Stimulated activated naive CD8-positive, alpha-beta T cell treated with anti-CD3 and anti-CD28 coated beads, Interleukin-15, Interleukin-2, amounts not matched to agents 100 U/mL and 50 U/mL, for 24 hours (primary cell): ENCODE results near the gene TAOK2.
A peak's percentile ranks its signal among the peaks of the same experiment; 100 is the strongest.

Source experiments
- ATAC-seq: fragments of 150-1000 bp; cut with Tn5 transposase; one replicate; pipeline ENCODE4 v1.10.0; 2021
- DNase-seq: peaks from one replicate; pipeline ENCODE4 v3.0.0; 2021

TAOK2 gene

GRCh38 chr16:29963021-29963743 lies 10.5 kb upstream of the TAOK2 start:
- ATAC-seq, result no peak
- DNase-seq, result no peak

- no peak for ATAC-seq
- no peak for DNase-seq
Measured at GRCh38 chr16:29968205-29968604, 5.5 kb upstream of the TAOK2 start.

GRCh38 chr16:29971304-29971703 lies 2.4 kb upstream of the TAOK2 start:
- ATAC-seq (no peak), DNase-seq (no peak)

- DNase-seq (no peak), ATAC-seq (no peak)
Measured at GRCh38 chr16:29972500-29972899, 1.2 kb upstream of the TAOK2 start.

- DNase-seq (no peak), ATAC-seq (no peak)
Measured at GRCh38 chr16:29972992-29973383, 680 bp upstream of the TAOK2 start.

GRCh38 chr16:29974291-29975133 lies 844 bp downstream of the TAOK2 start:
- ATAC-seq (no peak), DNase-seq (peak; percentile 26)

GRCh38 chr16:29975134-29975538 lies 1.5 kb downstream of the TAOK2 start:
- DNase-seq (no peak), ATAC-seq (no peak)

- ATAC-seq, result no peak
- DNase-seq, result no peak
Measured at GRCh38 chr16:29975811-29976511, 2.3 kb downstream of the TAOK2 start.

- no peak for DNase-seq
- ATAC-seq, result no peak
Measured at GRCh38 chr16:29977063-29977825, 3.6 kb downstream of the TAOK2 start.

GRCh38 chr16:29978081-29978480 lies 4.4 kb downstream of the TAOK2 start:
- ATAC-seq (no peak), DNase-seq (no peak)

GRCh38 chr16:29978564-29979270 lies 5.0 kb downstream of the TAOK2 start:
- no peak for ATAC-seq

GRCh38 chr16:29982560-29983419 lies 9.1 kb downstream of the TAOK2 start:
- DNase-seq, result no peak
- ATAC-seq, result no peak

More at GRCh38 chr16:29978564-29979270, 5.0 kb downstream of the TAOK2 start:
- no peak for DNase-seq

- no peak for ATAC-seq
- no peak for DNase-seq
Measured at GRCh38 chr16:29983420-29984136, 9.9 kb downstream of the TAOK2 start.

GRCh38 chr16:29984137-29984763 lies 10.6 kb downstream of the TAOK2 start:
- DNase-seq, result no peak
- no peak for ATAC-seq

- ATAC-seq, result no peak
Measured at GRCh38 chr16:29984764-29985147, 11.1 kb downstream of the TAOK2 start.

GRCh38 chr16:29985271-29985811 lies 11.7 kb downstream of the TAOK2 start:
- no peak for ATAC-seq
- no peak for DNase-seq

More at GRCh38 chr16:29984764-29985147, 11.1 kb downstream of the TAOK2 start:
- DNase-seq, result no peak

GRCh38 chr16:29986231-29986630 lies 12.6 kb downstream of the TAOK2 start:
- no peak for ATAC-seq
- no peak for DNase-seq

GRCh38 chr16:29986931-29987330 lies 13.3 kb downstream of the TAOK2 start:
- no peak for ATAC-seq
- DNase-seq, result no peak
